ENCODE data around the gene HDAC1.

The HDAC1 gene

DNA sequence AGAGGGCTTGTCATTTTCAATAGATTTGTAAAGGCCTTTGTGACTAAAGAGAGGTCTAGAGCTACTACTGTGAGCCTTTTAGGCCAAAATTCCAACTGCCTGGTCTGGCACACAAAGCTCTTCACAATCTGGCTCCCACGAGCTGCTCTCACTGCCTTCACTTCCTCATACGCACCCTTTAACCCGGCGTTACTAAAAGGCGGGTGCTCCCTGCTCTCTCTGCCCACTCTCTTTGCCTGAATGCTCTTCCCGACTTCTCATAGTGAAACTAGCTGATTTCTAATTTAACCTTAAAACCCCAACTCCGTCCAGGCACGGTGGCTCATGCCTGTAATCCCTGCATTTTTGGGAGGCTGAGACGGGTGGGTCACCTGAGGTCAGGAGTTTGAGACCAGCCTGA is 88.2 kb downstream of the HDAC1 start:
- Histone ChIP-seq H3K27me3 (ENCODE audit: insufficient read depth, low read length, poor library complexity, severe bottlenecking) (no peaks in the 10 kb centered on the region), H2AFZ (ENCODE audit: low read length) (no peak overlapping the region), H3K9ac (ENCODE audit: low read depth, low read length, poor library complexity, severe bottlenecking) (no peak overlapping the region), H4K20me1 (ENCODE audit: insufficient read depth, low read length, poor library complexity, severe bottlenecking) (no peaks in the 10 kb centered on the region), H3K36me3 (ENCODE audit: insufficient read depth, low read length) (peaks cover 92% of the 10 kb centered on the region; the same call in 1 of the 2 replicates), H3K4me1 (ENCODE audit: insufficient read depth, low read length, poor library complexity, severe bottlenecking) (no peaks in the 10 kb centered on the region), H3K79me2 (ENCODE audit: insufficient read depth, low read length) (no peaks in the 10 kb centered on the region), H3K4me3 (ENCODE audit: low read length, poor library complexity, severe bottlenecking) (no peak overlapping the region), H3K9me2 (replicated peaks; ENCODE audit: low read depth, low read length) (no peaks in the 10 kb centered on the region), H3F3A (ENCODE audit: low read depth) (no peaks in the 10 kb centered on the region), H3K4me2 (ENCODE audit: low read depth, low read length, poor library complexity, severe bottlenecking) (no peak overlapping the region), H3K9me3 (ENCODE audit: insufficient read depth, low read depth, low read length) (no peaks in the 10 kb centered on the region)
- no peak for TF ChIP-seq EZH2phosphoT487 (IDR thresholded peaks at IDR 0.05; ENCODE audit: borderline replicate concordance)
- TF ChIP-seq, protein P1, sequence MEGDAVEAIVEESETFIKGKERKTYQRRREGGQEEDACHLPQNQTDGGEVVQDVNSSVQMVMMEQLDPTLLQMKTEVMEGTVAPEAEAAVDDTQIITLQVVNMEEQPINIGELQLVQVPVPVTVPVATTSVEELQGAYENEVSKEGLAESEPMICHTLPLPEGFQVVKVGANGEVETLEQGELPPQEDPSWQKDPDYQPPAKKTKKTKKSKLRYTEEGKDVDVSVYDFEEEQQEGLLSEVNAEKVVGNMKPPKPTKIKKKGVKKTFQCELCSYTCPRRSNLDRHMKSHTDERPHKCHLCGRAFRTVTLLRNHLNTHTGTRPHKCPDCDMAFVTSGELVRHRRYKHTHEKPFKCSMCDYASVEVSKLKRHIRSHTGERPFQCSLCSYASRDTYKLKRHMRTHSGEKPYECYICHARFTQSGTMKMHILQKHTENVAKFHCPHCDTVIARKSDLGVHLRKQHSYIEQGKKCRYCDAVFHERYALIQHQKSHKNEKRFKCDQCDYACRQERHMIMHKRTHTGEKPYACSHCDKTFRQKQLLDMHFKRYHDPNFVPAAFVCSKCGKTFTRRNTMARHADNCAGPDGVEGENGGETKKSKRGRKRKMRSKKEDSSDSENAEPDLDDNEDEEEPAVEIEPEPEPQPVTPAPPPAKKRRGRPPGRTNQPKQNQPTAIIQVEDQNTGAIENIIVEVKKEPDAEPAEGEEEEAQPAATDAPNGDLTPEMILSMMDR (conservative IDR thresholded peaks at IDR 0.05; ENCODE audit: low read length) = no peak
